Activated CD8-positive, alpha-beta T cell treated with anti-CD3 and anti-CD28 coated beads for 36 hours (primary cell): ENCODE data around the gene FCHSD2. TPM values are rescaled to one million over a fixed set of nuclear protein-coding genes. Genes with fewer than 3 reads are reported as not detected.
"Not testable (repeated sequence)": the region's sequence is repeated elsewhere in the genome, so short reads cannot be mapped to it uniquely, and the experiment has no call there.

ENCODE experiments used
- ATAC-seq: fragments of 200-7000 bp; cut with Tn5 transposase; one replicate; pipeline ENCODE4 v1.10.0; 2021; ENCODE audit warnings: mild to moderate bottlenecking, moderate library complexity
- CTCF ChIA-PET: fragments of 350-600 bp; sonication (Branson Sonifier 250); formaldehyde crosslinking; loops from one replicate; lab custom pipeline; 2021; ENCODE audit warnings: antibody characterized with exemption; lab: Charles Lee
- POLR2A ChIA-PET: fragments of 350-600 bp; sonication (Branson Sonifier 250); formaldehyde crosslinking; loops from one replicate; lab custom pipeline; 2021; ENCODE audit warnings: antibody characterized with exemption; lab: Charles Lee
- DNase-seq: peaks from one replicate; pipeline ENCODE4 v3.0.0-alpha.2; 2020
- H3K27ac Mint-ChIP-seq: one replicate; pipeline ENCODE4 v1.8.0; 2021; ENCODE audit warnings: mild to moderate bottlenecking, mixed read lengths
- H3K27me3 Mint-ChIP-seq: one replicate; pipeline ENCODE4 v1.8.0; 2021; ENCODE audit warnings: mixed read lengths
- H3K36me3 Mint-ChIP-seq: one replicate; pipeline ENCODE4 v1.8.0; 2021; ENCODE audit warnings: low read depth, mixed read lengths
- H3K4me1 Mint-ChIP-seq: one replicate; pipeline ENCODE4 v1.8.0; 2021; ENCODE audit warnings: low read depth, mixed read lengths
- H3K4me3 Mint-ChIP-seq: one replicate; pipeline ENCODE4 v1.8.0; 2021; ENCODE audit warnings: mild to moderate bottlenecking, moderate library complexity, mixed read lengths
- H3K9me3 Mint-ChIP-seq: one replicate; pipeline ENCODE4 v1.8.0; 2021; ENCODE audit warnings: mixed read lengths
- CTCF ChIP-seq: fragments of 200-600 bp; IDR thresholded peaks from one replicate; pipeline ENCODE4 v1.8.0; 2022; ENCODE audit warnings: antibody characterized with exemption, mild to moderate bottlenecking
- intact Hi-C: fragments of 100-400 bp; cut with micrococcal nuclease; formaldehyde crosslinking; loops from one replicate; pipeline ENCODE4 v1.10.0; 2022
- total RNA-seq, 2 experiments: library from RNA; stranded (reverse); gene quantifications; one replicate each; pipeline ENCODE4 v1.2.3, GENCODE V29; 2021

FCHSD2 gene
- total RNA-seq, 2 experiments from 2014 or later, result 23.6 to 24.8 TPM

- H3K36me3 Mint-ChIP-seq, result peaks cover 45% of the 10 kb centered on the region
- ATAC-seq (no peak), DNase-seq (no peak)
- H3K4me3 Mint-ChIP-seq, result no peak overlapping the region
- no peak overlapping the region for H3K27ac Mint-ChIP-seq
- intact Hi-C loops, result no loop called here
- no peaks in the 10 kb centered on the region for H3K9me3 Mint-ChIP-seq
- CTCF ChIA-PET, result interaction anchor here (1.2 to 2.7 kb wide), 2 partner anchors 14 kb away, joined by 3 to 9 read pairs; partner anchors contain the start of gene STARD10
- POLR2A ChIA-PET, result interaction anchor here (0.6 to 2.6 kb wide), 3 partner anchors 15 to 83 kb away, joined by 3 to 11 read pairs (median 4); partner anchors contain the start of gene STARD10
- no peak for TF ChIP-seq CTCF
- H3K4me1 Mint-ChIP-seq, result peaks cover 19% of the 10 kb centered on the region
- no peaks in the 10 kb centered on the region for H3K27me3 Mint-ChIP-seq
Observed at GRCh38 chr11:72808331-72808798, 333.8 kb downstream of the FCHSD2 start.

- intact Hi-C loops, result no loop called here
- ChIA-PET POLR2A (interaction anchor here (0.9 kb wide), 1 partner anchor 14 kb away, joined by 4 read pairs; the partner anchor contains the start of gene STARD10), CTCF (interaction anchor here (1.2 kb wide), 2 partner anchors 14 to 76 kb away, joined by 3 read pairs; partner anchors contain the start of gene STARD10)
- no peaks in the 10 kb centered on the region for H3K9me3 Mint-ChIP-seq
- no peak for TF ChIP-seq CTCF
- DNase-seq, result no peak
- H3K4me1 Mint-ChIP-seq, result peaks cover 17% of the 10 kb centered on the region
- no peak overlapping the region for H3K27ac Mint-ChIP-seq
- no peak for ATAC-seq
- peaks cover 40% of the 10 kb centered on the region for H3K36me3 Mint-ChIP-seq
- no peaks in the 10 kb centered on the region for H3K27me3 Mint-ChIP-seq
- no peak overlapping the region for H3K4me3 Mint-ChIP-seq
Observed at GRCh38 chr11:72807792-72808191, 334.3 kb downstream of the FCHSD2 start.

- H3K4me3 Mint-ChIP-seq, result no peak overlapping the region
- no peaks in the 10 kb centered on the region for H3K9me3 Mint-ChIP-seq
- H3K36me3 Mint-ChIP-seq, result peaks cover 36% of the 10 kb centered on the region
- no peak for TF ChIP-seq CTCF
- DNase-seq (no peak), ATAC-seq (no peak)
- intact Hi-C loops, result no loop called here
- POLR2A ChIA-PET, result interaction anchor here (0.9 kb wide), 1 partner anchor 13 kb away, joined by 4 read pairs; the partner anchor contains the start of gene STARD10
- CTCF ChIA-PET, result interaction anchor here (1.2 kb wide), 2 partner anchors 13 to 76 kb away, joined by 3 read pairs; partner anchors contain the start of gene STARD10
- peaks cover 14% of the 10 kb centered on the region for H3K4me1 Mint-ChIP-seq
- no peaks in the 10 kb centered on the region for H3K27me3 Mint-ChIP-seq
- no peak overlapping the region for H3K27ac Mint-ChIP-seq
Observed at GRCh38 chr11:72807021-72807693, 335.0 kb downstream of the FCHSD2 start.

GRCh38 chr11:72806378-72806777 is 335.7 kb downstream of the FCHSD2 start:
- CTCF ChIA-PET, intact Hi-C loops, POLR2A ChIA-PET, H3K9me3 Mint-ChIP-seq, DNase-seq, ATAC-seq, H3K27me3 Mint-ChIP-seq, H3K4me3 Mint-ChIP-seq, H3K4me1 Mint-ChIP-seq, H3K27ac Mint-ChIP-seq: not testable (repeated sequence)
- peaks cover 29% of the 10 kb centered on the region for H3K36me3 Mint-ChIP-seq

- Mint-ChIP-seq H3K36me3 (peaks cover 23% of the 10 kb centered on the region), H3K4me3 (no peak overlapping the region), H3K9me3 (no peaks in the 10 kb centered on the region), H3K27ac (no peak overlapping the region), H3K27me3 (no peaks in the 10 kb centered on the region), H3K4me1 (peaks cover 2% of the 10 kb centered on the region)
- POLR2A ChIA-PET, result no interaction called here
- CTCF ChIA-PET, result no interaction called here
- DNase-seq (no peak), ATAC-seq (no peak)
- TF ChIP-seq CTCF, result no peak
- intact Hi-C loops, result no loop called here
Observed at GRCh38 chr11:72805216-72805615, 336.9 kb downstream of the FCHSD2 start.
